ENCODE data around the gene EEF1AKMT2. TPM values are rescaled to one million over a fixed set of nuclear protein-coding genes. Genes with fewer than 3 reads are reported as not detected.

EEF1AKMT2 gene
- 14.0 and 27.7 TPM in 2 replicates for total RNA-seq

GRCh38 chr10:124791547-124792348, at the start of gene EEF1AKMT2:
TSS of gene EEF1AKMT2 (minus strand) at chr10:124791887. CDS start at chr10:124791833, 54 bp downstream.

GRCh38 chr10:124744102-124745050, 47.3 kb downstream of the EEF1AKMT2 start, which contains the start of gene FAM53B:
TSS of gene FAM53B (minus strand) at chr10:124744378. CDS start at chr10:124706713, 37,665 bp downstream.

Other genes with a start within 250 kb of the EEF1AKMT2 start
- 14.3 and 17.0 TPM in 2 replicates for gene FAM53B, start 47.5 kb downstream of the EEF1AKMT2 start, total RNA-seq
- 13.3 and 14.3 TPM in 2 replicates for gene ABRAXAS2, start 9.9 kb upstream of the EEF1AKMT2 start, total RNA-seq
- gene ZRANB1, start 150.2 kb upstream of the EEF1AKMT2 start, total RNA-seq, result 16.9 and 20.8 TPM in 2 replicates

Data from epithelial cell of umbilical artery (primary cell).